Fibroblast of villous mesenchyme (primary cell): ENCODE data around the gene PRKG1. TPM values are rescaled to one million over a fixed set of nuclear protein-coding genes. Genes with fewer than 3 reads are reported as not detected.

Experiments used
- DNase-seq: peaks from one replicate; pipeline ENCODE4 v3.0.0-alpha.2; 2010; ENCODE audit warnings: low read depth
- H3K4me3 ChIP-seq: 2 replicates; pipeline ENCODE4 v1.5.1; 2011; ENCODE audit warnings: low read depth, mild to moderate bottlenecking, low read length
- total RNA-seq: library from RNA; depleted of rRNA; stranded (reverse); fragments of >200 nt; gene quantifications from 2 replicates; pipeline ENCODE4 v1.2.3, GENCODE V29; 2012
- TF ChIP-seq, protein P1 (sequence below): IDR thresholded peaks from 2 replicates; pipeline ENCODE4 v1.5.1; 2012; ENCODE audit warnings: low read depth, mild to moderate bottlenecking, low read length; ENCODE audit not compliant: insufficient read depth

PRKG1 gene
- total RNA-seq, 1 donor: 19.0 TPM

DNA sequence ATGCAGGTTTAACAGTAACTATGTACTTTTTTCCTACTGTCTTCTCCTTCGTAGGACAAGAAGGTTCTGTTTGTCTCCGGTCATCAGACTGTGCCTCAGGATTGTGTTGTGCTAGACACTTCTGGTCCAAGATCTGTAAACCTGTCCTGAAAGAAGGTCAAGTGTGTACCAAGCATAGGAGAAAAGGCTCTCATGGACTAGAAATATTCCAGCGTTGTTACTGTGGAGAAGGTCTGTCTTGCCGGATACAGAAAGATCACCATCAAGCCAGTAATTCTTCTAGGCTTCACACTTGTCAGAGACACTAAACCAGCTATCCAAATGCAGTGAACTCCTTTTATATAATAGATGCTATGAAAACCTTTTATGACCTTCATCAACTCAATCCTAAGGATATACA is 1242.2 kb downstream of the PRKG1 start:
- DNase-seq: peak; percentile 6
- TF ChIP-seq, protein P1, sequence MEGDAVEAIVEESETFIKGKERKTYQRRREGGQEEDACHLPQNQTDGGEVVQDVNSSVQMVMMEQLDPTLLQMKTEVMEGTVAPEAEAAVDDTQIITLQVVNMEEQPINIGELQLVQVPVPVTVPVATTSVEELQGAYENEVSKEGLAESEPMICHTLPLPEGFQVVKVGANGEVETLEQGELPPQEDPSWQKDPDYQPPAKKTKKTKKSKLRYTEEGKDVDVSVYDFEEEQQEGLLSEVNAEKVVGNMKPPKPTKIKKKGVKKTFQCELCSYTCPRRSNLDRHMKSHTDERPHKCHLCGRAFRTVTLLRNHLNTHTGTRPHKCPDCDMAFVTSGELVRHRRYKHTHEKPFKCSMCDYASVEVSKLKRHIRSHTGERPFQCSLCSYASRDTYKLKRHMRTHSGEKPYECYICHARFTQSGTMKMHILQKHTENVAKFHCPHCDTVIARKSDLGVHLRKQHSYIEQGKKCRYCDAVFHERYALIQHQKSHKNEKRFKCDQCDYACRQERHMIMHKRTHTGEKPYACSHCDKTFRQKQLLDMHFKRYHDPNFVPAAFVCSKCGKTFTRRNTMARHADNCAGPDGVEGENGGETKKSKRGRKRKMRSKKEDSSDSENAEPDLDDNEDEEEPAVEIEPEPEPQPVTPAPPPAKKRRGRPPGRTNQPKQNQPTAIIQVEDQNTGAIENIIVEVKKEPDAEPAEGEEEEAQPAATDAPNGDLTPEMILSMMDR: no peak

DNA sequence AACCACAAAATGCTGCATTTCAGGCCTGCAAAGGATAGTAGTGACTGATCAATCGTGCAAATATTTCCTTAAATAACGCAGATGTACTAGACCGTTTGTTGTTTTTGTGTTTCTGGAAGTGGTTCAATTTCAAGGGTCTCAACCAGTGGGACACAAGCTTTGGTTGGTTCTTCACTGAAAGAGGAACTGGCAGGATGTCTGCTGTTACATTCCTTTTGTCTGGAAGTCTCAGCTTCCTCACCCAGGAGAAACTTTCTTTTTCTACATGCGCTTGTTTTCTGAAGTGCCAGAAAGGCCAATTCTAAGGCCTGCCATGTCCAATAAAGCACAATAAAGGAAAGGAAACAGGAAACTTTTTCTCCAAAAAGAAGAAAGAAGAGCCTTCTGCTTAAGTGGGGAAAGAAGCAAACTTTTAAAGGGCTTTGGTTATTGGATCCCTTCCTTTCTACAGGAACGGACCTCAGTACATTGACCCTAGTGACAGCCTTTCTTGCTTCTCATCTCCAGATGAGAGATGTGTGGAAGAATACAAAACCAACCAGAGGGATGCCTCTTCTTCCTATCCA is 1243.9 kb downstream of the PRKG1 start:
- peak; percentile 48 for DNase-seq
- TF ChIP-seq, protein P1: no peak
- peak overlapping the region; percentile 36 for H3K4me3 ChIP-seq

More for the DNA sequence above, 1242.2 kb downstream of the PRKG1 start:
- peak overlapping the region; percentile 92 for H3K4me3 ChIP-seq

DNA sequence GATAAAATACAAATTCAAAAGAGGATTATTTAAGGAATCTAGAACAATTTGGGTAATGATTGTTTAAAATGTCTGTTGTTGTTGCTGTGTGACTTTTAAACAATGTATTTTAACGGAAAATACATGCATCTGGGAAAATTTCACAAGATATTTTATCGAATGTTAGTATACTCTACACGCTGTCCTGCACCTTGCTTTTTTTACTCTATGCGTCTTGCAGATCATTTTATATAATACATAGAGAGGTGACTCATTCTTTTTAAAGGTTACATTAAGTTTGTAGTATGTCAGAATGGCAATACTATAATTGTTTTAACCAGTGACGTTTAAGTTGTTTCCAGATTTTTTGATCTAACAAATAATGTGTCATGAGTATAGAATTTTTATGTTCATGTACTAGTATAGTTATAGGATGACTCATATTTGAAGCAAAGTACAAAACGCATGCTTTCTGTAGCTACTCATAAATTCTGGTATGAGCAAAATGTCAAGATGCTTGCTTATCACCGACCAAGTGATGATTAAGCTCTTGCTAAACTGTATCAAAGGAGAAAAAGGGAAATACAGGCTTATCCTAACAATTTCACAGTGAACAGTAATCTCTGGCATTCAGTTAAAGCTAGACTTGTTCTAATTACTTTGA is 1244.7 kb downstream of the PRKG1 start:
- H3K4me3 ChIP-seq: no peak overlapping the region
- TF ChIP-seq, protein P1: no peak

DNA sequence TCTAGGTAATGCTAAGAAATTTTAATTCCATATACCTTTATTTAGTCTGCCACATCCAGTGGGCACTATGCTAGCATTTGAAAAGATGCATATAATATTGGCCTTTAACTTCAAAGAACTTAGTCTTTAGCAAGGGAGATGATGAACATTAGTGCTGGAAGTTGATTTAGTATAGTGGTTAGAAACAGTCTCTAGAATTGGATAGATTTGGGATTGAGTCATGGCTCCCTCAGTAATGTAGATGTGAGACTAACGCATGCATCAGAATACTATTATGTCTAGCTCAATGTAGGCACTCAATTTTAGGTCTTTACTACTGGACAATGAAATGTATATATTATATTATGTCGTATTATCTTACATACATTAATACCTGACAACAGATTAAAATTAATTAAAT is 1245.6 kb downstream of the PRKG1 start:
- TF ChIP-seq, protein P1: no peak
- peak; percentile 21 for DNase-seq
- no peak overlapping the region for H3K4me3 ChIP-seq

More for the DNA sequence above, 1244.7 kb downstream of the PRKG1 start:
- DNase-seq: peak; percentile 94

DNA sequence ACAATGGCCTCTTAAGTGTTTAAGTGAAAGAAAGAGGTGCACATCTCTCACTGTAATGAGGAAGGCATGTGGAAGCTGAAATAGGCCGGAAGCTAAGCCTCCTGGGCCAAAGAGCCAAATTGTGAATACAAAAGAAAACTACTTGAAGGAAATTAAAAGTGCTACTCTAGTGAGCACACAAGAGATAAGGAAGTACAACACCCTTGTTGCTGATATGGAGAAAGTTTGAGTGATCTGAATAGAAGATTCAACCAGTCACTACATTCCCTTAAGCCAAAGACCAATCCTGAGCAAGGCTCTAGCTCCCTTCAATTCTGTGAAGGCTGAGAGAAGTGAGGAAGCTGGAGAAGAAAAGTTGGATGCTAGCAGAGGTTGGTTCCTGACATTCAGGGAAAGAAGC is 1248.0 kb downstream of the PRKG1 start:
- TF ChIP-seq, protein P1: no peak

DNA sequence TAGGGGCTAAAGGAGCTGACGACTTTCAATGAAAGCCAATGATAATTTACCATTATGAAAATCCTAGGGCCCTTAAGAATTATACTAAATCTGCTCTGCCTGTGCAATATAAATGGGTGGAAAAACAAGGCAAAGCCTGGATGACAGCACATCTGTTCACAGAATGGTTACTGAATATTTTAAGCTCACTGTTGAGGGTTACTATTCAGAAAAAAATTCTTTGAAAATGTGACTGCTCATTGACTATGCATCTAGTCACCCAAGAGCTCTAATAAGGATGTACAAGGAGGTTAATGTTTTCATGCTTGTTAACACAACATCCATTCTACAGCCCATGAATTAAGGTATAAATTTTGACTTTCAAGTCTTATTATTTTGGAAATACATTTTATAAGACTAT is 1248.6 kb downstream of the PRKG1 start:
- TF ChIP-seq, protein P1: no peak
- DNase-seq: no peak
- no peak overlapping the region for H3K4me3 ChIP-seq

More for the DNA sequence above, 1248.0 kb downstream of the PRKG1 start:
- no peak overlapping the region for H3K4me3 ChIP-seq
- DNase-seq: no peak
